ENCODE measurements around the gene OR10AD1.
"Not testable (repeated sequence)": the region's sequence is repeated elsewhere in the genome, so short reads cannot be mapped to it uniquely, and the experiment has no call there.

Gene OR10AD1

DNA sequence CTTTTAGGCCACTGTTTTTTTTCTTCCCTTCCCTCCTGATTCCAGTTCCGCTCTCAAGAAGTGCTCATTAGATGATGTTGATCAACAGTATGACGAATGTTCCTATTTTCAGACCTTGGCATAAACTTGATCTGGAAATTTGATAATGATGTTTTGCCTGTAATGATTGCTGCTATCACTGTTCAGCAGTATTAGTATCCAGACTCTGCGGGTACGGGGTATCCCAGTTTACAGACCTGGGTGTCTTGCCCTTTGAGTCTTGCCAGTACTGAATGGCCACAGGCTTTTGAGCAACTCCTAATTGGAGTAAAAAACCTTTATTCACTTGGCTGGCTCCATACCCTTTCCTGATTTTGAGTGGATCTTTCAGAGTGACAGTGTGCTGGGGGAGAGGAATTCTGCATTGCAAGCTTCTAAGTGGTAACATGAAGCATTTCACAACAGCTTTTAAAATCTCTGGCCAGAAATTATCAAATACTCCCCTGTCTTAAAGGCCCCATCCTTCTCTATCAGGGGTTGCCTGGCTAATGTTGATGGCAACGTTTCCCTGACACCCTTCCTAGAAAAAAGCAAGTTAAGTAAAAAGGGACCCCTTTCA is 39.8 kb downstream of the OR10AD1 start:
- DNase-seq (ENCODE audit: low read depth in 1 of 2, low spot score in 1 of 2): no peak

DNA sequence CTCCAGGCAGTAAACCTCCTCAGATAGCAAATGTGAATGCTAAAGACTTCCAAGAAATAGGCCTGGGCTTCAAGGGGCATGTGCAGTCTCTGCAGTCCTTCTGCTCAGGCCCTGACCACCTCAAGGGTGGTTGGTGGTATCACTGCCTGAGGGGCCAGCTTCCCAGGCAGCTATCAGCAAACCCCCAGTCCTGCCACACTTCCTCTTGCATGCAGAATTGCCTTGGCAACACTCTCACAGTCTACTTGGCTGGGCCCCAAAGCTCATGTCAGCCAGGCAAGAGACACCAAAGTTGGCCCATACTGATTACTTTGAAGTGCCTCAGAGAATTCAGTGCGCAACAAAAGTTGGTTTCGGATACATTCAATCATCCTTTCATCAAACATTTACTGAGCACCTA is 42.3 kb downstream of the OR10AD1 start:
- no peak for DNase-seq (ENCODE audit: low read depth in 1 of 2, low spot score in 1 of 2)

DNA sequence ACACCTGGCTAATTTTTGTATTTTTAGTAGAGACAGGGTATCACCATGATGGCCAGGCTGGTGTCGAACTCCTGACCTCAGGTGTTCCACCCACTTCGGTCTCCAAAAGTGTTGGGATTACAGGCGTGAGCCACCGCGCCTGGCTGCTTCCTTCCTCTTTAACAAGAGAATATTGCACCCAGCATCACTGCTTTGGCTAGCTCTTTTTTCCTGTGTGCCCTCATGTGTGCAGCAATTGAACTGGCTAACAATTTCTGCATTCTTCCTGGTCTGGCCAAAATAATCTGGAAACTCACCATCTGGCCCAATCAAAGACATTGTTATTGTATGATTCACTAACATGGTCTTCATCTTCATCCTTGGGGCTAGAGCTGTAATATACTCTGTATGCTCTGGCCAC is 43.0 kb downstream of the OR10AD1 start:
- no peak for DNase-seq (ENCODE audit: low read depth in 1 of 2, low spot score in 1 of 2)

DNA sequence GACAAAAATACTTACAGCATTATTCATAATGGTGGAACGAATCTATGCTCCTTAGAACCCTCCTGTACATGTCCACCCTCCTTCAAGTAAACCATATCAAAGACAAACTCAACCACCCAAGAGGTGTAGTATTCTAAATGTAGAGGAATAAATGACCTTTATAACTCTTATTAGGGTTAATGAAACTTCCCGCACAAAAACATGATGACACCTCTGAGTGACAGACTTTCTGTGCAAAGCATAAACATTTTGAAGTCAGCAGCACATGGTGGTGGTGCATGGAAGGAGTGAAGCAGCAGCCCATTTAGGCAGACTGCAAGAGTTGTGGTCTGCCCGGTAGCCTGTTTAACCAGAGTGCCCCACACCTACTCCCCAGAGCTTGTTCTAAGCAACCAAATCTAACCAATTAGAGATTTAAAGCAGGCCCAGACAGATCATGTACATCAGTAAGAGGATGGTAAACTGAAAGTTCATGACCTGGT is 45.2 kb downstream of the OR10AD1 start:
- DNase-seq (ENCODE audit: low read depth in 1 of 2, low spot score in 1 of 2): no peak

DNA sequence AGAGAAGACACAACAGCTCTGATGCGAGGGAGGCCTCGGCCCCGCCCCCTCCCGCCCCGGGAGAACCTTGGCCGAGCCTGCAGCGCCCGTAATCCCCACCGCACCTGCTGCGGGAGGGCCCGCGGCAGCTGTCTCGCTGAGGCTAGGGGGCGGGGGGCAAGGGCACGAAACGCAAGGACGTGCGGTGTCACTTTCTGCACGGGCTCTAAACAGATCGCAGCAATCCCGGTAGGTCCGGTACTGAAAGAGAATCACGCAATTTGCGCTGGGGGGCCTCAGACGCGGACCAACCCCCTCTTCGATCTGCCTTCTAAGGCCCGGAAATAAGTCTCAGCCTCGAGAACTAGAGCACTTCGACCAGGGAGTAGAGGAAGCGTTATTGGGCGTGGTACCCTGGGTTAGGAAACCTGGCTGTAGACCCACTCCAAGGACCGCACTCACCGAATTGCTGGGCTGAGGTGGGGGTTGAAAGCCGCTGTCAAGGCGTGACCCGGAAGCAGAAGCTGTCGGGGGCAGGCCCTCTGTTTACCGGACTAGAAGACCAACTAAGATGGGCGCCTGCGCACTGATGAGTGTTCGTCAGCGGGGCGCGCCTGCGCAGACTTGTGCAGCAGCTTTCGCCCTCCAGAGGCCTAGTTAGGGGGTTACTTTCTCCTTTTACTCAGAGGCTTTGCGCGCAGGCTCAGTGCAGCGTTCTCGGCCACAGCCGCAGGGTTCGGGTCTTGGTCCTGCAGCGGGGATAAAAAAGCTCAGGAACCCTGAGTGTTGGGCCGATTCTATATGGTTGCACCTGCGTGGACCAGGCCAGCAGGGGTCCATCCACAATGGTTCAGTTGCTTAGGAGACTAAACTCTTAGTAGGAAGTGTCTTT is 45.8 kb downstream of the OR10AD1 start, which contains the start of gene ASB8:
Gene ASB8 (minus strand): TSS at position 498 of the 871 bp plus-strand sequence. CDS start 4,019 bp downstream, outside the sequence.
- peak; percentile 98 for DNase-seq (ENCODE audit: low read depth in 1 of 2, low spot score in 1 of 2)

DNA sequence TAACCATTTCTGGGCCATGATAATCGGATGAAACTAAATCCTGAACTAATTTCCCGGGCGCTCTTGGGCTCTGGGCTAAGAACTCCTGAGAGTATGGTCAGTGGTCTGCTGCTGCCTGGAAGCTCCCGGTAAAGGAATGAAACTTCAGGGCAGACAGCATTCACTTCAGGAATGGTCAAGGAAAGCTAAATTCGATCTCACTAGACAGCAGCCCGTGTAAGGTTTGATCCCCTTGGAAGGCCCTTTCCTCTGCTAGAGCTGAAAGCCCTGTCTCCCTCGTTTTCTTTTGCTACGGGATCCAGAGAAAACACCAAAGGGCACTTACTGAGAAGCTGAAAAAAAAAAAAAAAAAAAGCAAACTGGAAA is 46.5 kb downstream of the OR10AD1 start:
- no peak for DNase-seq (ENCODE audit: low read depth in 1 of 2, low spot score in 1 of 2)

DNA sequence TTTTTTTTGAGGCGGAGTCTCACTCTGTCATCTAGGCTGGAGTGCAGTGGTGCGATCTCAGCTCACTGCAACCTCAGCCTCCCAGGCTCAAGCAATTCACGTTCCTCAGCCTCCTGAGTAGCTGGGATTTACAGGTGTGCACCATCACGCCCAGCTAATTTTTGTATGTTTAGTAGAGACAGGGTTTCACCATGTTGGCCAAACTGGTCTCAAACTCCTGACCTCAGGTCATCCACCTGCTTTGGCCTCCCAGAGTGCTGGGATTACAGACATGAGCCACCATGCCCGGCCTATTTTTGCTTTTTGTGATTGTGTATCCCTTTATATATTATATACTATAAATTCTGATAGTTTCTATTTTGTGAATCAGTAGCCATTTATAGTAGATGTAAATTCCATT is 47.3 kb downstream of the OR10AD1 start:
- not testable (repeated sequence) for DNase-seq (ENCODE audit: low read depth in 1 of 2, low spot score in 1 of 2)
